NB4 (cell line): Measurements from ENCODE around the gene PAX5.

ENCODE experiments used
- DNase-seq: peaks from one replicate; pipeline ENCODE4 v3.0.0; 2010; ENCODE audit warnings: low read depth
- H3K4me3 ChIP-seq: one replicate; pipeline ENCODE4 v1.5.1; 2011; ENCODE audit warnings: mild to moderate bottlenecking, low read depth, low read length, moderate library complexity
- MYC ChIP-seq: IDR thresholded peaks from 2 replicates; pipeline ENCODE4 v1.6.1; 2011; ENCODE audit warnings: low read depth, low read length
- POLR2A ChIP-seq: IDR thresholded peaks from 2 replicates; pipeline ENCODE4 v1.6.1; 2011; ENCODE audit warnings: mild to moderate bottlenecking; ENCODE audit not compliant: insufficient read length; ENCODE audit errors: extremely low read depth
- TF ChIP-seq, protein P1 (sequence below): IDR thresholded peaks from one replicate; pipeline ENCODE4 v1.5.1; 2012; ENCODE audit warnings: low read depth, low read length
- TF ChIP-seq, protein P2 (sequence below): IDR thresholded peaks from 2 replicates; pipeline ENCODE4 v1.6.1; 2011; ENCODE audit warnings: low read depth, low read length

The PAX5 gene

DNA sequence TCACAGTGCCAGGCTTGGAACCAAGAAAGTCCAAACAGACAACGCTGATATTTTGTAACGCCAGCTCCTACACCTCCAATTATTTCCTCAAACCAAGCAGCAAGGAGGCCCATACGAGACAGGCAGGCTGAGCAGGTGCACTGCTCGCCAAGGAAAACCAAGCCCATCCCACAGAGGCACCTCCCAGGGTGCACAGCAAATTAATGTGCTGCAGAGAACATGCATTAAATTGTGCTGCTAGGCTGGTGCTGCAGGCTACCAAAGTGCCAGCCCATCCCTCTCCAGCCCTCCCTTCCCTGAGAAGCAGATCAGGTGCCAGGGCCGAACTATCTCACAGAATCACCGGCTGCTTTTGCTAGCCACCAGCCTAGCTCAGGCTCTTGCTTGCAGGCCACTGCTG is 137.8 kb downstream of the PAX5 start:
- no peak for TF ChIP-seq POLR2A
- TF ChIP-seq MYC: no peak
- TF ChIP-seq, protein P1, sequence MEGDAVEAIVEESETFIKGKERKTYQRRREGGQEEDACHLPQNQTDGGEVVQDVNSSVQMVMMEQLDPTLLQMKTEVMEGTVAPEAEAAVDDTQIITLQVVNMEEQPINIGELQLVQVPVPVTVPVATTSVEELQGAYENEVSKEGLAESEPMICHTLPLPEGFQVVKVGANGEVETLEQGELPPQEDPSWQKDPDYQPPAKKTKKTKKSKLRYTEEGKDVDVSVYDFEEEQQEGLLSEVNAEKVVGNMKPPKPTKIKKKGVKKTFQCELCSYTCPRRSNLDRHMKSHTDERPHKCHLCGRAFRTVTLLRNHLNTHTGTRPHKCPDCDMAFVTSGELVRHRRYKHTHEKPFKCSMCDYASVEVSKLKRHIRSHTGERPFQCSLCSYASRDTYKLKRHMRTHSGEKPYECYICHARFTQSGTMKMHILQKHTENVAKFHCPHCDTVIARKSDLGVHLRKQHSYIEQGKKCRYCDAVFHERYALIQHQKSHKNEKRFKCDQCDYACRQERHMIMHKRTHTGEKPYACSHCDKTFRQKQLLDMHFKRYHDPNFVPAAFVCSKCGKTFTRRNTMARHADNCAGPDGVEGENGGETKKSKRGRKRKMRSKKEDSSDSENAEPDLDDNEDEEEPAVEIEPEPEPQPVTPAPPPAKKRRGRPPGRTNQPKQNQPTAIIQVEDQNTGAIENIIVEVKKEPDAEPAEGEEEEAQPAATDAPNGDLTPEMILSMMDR: no peak
- TF ChIP-seq, protein P2, sequence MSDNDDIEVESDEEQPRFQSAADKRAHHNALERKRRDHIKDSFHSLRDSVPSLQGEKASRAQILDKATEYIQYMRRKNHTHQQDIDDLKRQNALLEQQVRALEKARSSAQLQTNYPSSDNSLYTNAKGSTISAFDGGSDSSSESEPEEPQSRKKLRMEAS: no peak
- DNase-seq: no peak
- no peak overlapping the region for H3K4me3 ChIP-seq

DNA sequence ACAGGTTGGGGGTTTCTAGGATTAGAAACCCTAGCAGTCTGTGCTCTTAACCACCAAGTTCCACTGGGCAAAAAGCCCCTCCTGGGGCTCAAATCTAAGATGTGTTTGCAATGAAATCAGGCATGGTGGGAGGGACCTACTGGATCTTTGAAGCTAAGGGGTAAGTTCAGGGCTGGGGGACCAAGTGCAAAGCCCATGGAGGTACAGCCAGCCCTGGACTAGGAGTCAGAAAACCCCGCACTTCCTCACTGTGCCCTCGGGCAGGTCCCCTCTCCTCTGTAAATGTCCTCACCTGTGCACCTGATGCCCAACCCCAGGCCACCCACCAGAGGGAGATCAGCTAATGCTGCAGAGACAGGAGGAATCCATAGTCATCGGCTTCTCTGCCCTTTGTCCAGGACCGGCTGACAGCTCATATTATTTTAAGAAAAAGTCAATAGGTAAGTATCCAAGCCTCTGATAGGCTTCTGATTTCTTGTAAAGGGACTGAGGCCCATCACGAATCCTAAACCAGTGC is 138.3 kb downstream of the PAX5 start:
- H3K4me3 ChIP-seq: no peak overlapping the region
- TF ChIP-seq, protein P2: no peak
- no peak for TF ChIP-seq MYC
- no peak for TF ChIP-seq POLR2A
- TF ChIP-seq, protein P1: no peak
- no peak for DNase-seq

DNA sequence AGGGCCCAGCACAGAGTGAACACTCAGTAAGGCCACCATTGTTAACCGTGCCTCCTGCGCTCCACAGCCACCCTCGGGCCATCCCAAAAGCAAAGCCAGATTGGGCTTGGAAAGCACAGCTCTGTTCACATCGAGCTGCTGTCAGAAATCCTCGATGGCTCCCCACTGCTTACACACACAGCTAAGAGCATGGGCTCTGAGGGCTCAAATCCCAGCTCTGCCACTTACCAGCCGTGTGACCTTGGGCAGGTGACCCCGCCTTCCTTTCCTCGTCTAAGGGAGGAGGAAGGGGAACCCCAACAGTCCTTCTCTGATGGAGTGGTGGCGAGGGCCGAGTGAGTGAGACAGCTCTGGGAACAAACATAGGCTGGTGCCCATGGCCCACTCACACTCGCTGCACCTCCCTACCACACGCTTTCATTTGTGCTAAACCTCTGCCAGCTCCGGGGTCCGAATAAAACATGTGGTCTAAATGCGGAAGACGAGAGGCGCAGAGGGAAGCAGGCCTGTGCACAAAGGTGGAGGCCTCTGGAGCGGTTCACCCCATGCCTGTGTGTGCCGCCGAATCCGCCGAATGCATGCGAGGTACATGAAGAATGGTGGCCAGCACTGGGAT is 139.3 kb downstream of the PAX5 start:
- H3K4me3 ChIP-seq: no peak overlapping the region
- DNase-seq: no peak
- no peak for TF ChIP-seq POLR2A
- TF ChIP-seq MYC: no peak
- TF ChIP-seq, protein P1: no peak
- TF ChIP-seq, protein P2: no peak

DNA sequence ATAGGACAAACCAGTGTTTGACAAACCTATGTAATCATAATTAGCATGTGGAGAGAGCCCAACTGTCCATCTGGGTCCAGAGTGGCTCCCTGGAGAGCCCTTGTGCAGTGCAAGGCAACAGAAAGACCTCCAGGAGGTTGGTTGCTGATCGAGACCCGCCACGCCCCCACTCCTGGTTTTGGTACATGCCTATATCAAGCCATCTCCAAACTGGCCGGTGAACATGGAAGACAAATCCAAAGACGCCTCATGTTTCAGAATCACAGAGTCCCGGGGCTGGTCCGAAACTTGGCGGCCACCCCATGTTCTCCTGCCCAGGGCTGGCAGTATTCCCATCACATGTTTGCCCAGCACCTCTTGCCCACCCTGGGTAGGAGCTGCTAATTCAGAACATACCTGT is 140.2 kb downstream of the PAX5 start:
- H3K4me3 ChIP-seq: no peak overlapping the region
- no peak for DNase-seq
- TF ChIP-seq POLR2A (no peak), MYC (no peak)
- TF ChIP-seq, protein P2: no peak
- TF ChIP-seq, protein P1: no peak

DNA sequence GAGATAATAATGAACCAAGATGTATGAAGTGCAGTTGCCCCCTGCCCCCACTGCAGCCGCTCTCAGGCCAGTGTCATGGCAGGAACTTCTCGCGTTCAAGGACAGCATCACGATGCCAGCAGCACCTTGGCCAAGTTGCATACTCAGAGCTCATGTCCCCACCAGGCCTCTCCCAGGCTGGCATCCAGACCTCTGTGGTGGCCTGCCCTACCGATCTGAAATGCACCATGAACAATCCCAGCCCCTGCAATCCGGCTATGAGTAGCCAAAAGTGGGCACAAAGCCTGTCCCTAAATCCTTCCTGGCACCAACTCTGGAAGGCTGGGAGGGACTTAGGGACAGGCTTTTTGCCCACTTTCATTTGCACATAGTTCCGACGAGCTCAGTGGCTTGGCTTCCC is 140.9 kb downstream of the PAX5 start:
- TF ChIP-seq, protein P2: no peak
- TF ChIP-seq POLR2A (no peak), MYC (no peak)
- TF ChIP-seq, protein P1: no peak
- no peak for DNase-seq
- no peak overlapping the region for H3K4me3 ChIP-seq
